Cardiac fibroblast (primary cell): ENCODE results near the gene ZNF134.

Experiments
- DNase-seq, 2 donors: peaks; one replicate each; pipeline versions ENCODE4 v3.0.0 to v3.0.0-alpha.2; 2010; ENCODE audit warnings: low read depth in 2 of 2
- H3K4me3 ChIP-seq, 2 donors: replicated peaks in 1 of 2; 1 replicate in 1 of 2; 2 replicates in 1 of 2; pipeline ENCODE4 v1.5.1; 2011; ENCODE audit warnings: low read depth in 2 of 2, low read length in 2 of 2, mild to moderate bottlenecking in 2 of 2, moderate library complexity in 1 of 2
- TF ChIP-seq, protein P1 (sequence below): IDR thresholded peaks from one replicate; pipeline ENCODE4 v1.5.1; 2011; ENCODE audit warnings: low read depth, mild to moderate bottlenecking, low read length, inconsistent platforms

The ZNF134 gene

GRCh38 chr19:57668635-57669034 lies 54.6 kb downstream of the ZNF134 start, which contains the start of gene ZSCAN4:
TSS of gene ZSCAN4 (plus strand) at chr19:57668935. CDS start at chr19:57676146, 7,211 bp downstream.
- TF ChIP-seq, protein P1, sequence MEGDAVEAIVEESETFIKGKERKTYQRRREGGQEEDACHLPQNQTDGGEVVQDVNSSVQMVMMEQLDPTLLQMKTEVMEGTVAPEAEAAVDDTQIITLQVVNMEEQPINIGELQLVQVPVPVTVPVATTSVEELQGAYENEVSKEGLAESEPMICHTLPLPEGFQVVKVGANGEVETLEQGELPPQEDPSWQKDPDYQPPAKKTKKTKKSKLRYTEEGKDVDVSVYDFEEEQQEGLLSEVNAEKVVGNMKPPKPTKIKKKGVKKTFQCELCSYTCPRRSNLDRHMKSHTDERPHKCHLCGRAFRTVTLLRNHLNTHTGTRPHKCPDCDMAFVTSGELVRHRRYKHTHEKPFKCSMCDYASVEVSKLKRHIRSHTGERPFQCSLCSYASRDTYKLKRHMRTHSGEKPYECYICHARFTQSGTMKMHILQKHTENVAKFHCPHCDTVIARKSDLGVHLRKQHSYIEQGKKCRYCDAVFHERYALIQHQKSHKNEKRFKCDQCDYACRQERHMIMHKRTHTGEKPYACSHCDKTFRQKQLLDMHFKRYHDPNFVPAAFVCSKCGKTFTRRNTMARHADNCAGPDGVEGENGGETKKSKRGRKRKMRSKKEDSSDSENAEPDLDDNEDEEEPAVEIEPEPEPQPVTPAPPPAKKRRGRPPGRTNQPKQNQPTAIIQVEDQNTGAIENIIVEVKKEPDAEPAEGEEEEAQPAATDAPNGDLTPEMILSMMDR, result no peak
- no peak within 1 kb of the TSS for H3K4me3 ChIP-seq
- no peak for DNase-seq

GRCh38 chr19:57671124-57671895 lies 57.3 kb downstream of the ZNF134 start:
- DNase-seq, result no peak
- H3K4me3 ChIP-seq, result no peak overlapping the region
- TF ChIP-seq, protein P1, result no peak

DNA sequence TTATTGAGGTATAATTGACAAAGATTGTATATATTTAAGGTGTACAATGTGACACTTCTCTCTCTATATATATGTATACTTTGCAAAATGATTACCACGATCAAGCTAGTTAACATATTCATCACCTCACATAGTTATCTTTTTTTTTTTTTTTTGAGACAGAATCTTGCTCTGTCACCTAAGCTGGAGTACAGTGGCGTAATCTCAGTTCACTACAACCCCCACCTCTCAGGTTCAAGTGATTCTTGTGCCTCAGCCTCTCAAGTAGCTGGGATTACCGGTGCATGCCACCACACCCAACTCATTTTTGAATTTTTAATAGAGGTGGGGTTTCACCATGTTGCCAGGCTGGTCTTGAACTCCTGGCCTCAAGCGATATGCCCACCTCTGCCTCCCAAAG lies 58.4 kb downstream of the ZNF134 start:
- TF ChIP-seq, protein P1, result no peak
- no peak overlapping the region for H3K4me3 ChIP-seq

More for the DNA sequence above, 58.4 kb downstream of the ZNF134 start:
- no peak for DNase-seq
